DMS 273 (cell line): ENCODE data around the gene CEP19.
A peak's percentile ranks its signal among the peaks of the same experiment; 100 is the strongest.
"Not testable (repeated sequence)": the region's sequence is repeated elsewhere in the genome, so short reads cannot be mapped to it uniquely, and the experiment has no call there.

ENCODE experiments used
- DNase-seq: peaks from one replicate; lab custom pipeline; 2025; ENCODE audit not compliant: unreplicated experiment; lab: John Stamatoyannopoulos, UW

Gene CEP19, protein sequence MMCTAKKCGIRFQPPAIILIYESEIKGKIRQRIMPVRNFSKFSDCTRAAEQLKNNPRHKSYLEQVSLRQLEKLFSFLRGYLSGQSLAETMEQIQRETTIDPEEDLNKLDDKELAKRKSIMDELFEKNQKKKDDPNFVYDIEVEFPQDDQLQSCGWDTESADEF

DNA sequence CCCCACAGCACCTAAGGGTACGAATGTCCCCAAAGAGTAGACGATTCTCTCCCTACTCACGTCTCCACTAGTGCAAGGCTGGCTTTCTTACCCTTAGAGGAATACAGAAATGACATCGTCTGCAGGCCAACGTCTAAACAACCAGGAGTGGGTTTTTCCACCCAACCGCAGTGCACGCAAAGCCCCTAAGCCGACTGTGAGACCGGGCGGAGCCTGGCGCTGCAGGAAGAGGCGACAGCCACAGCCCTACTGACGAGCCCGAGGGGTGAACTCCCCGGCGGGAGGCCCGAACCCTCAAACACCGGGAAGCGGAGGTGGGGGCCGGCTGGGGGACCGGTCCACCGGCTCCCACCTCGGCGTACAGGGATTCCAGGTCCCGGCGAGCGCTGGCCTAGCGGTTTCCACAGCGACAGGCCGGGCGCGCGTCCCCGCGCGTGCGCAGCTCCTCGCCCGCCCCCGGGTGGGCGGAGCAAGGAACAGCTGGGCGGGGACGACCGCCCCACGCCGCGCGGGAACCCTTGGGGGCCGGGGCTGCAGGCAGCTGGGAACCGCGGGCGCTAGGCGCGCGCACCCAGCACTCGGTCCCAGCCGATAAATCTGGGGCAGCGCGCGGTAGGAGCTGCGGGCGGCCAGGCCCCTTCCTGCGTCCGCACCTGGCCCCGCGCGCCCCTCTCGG lies at the start of gene CEP19, which contains the start of gene PIGX:
Gene CEP19 (minus strand): TSS at position 413 of the 676 bp plus-strand sequence. CDS start 3,593 bp downstream, outside the sequence.
Gene PIGX (plus strand): TSS at position 540 of the 676 bp plus-strand sequence.
- DNase-seq: peak; percentile 97

DNA sequence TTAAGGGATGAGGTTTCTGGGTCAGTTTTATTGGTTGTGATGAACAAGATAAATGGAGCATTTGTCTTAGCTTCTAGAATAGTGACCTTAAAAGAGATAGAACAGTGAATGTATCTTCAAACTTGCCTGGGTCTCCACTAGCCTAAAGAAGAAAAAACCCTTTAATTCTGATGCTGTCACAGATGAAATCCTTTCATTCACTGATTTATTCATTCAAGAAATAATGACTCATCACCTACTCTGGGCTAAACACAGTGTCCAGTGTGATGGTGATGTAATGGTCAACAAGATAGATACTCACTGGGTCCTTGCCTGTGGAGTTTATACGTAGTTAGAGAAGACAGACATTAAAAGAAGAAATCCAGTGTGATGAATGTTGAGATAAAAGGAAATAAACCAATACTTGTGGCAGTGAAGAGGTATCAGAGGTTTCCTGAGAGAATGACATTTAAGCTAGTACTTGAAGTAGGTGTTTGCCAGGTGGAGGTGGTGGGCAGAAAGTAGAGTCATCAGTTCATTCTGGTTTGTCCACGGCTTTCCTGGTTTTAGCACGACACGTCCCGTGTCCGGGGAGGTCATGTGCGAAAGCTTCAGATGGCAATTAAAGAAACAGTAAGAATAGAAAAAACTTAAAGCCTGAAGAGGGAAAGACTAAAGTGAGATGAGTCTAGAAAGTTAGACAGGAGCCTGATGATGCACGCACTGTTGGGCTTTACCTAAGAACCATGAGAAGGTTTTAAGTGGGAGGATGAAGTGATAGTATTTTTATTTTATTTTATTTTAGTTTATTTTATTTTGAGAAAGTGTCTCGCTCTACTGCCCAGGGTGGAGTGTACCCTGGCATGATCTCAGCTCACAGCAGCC lies 46.1 kb upstream of the CEP19 start:
- DNase-seq: no peak

DNA sequence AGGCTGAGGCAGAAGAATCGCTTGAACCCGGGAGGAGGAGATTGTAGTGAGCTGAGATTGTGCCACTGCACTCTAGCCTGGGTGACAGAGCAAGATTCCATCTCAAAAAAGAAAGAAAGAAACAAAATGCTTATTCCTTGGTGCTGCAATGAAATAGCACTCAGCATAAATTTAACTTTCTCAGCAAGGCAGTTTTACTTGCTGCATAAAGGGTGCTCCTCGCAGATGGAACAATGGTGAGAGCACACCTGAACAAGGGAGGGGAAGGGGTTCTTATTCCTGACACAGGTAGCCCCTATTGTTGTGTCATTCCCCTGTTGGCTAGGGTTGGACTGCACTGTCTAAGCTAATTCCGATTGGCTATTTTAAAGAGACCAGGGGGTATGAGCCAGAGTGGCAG lies 44.7 kb upstream of the CEP19 start:
- DNase-seq: no peak

DNA sequence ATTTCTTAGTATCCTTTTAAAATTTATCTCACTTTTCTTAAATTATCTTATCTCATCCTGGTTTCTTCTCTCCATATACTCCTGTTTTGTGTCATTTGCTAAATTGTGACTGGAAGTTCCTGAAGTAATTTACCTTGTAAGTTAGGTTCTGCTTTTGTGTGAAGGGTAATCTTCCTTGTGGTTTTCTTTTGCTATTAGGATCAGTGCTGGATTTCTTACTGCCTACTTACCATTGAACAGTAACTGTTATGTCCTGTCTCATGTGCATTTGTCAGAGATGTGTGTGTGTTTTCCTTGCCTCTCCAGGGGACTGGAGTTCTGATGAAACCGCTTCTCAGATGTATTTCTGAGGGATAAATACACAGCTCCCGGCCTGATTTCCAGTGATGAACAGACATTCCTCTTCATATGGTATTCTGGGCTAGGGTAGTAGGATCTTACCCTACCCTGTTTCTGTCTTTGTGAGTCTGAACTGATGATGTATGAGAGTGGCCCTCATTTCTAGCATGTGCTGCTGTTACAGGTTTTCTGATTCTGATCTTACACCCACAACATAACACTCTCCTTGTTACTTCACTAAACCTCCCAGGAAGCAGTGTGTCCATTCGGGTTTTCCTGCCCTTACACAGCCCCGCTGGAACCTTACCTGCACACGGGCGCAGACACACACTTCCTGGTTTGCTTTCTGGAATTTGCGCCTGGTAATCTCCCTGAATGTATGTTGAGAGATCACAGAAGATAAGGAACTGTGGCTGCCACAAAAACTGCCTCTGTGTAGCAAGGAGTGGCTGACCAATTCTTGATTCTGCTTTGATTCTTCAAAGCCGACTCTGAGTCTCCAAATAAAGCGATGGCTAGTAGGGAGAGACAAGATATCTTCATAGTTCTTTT lies 42.3 kb upstream of the CEP19 start:
- DNase-seq: no peak

DNA sequence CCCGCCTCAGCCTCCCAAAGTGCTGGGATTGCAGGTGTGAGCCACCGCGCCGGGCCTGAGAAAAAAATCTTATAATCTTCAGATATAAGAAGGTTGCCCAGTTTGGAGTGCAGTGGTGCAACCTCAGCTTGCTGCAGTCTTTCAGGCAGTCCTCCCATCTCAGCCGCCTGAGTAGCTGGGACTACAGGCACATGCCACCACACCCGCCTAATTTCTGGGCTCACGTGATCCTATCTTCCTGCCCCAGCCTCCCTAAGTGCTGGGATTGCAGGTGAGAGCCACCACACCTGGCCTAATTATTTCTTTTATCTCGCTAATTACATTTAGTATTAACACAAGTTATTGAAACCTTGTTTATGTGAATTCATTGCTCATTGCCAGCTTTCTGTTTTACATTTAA lies 41.2 kb upstream of the CEP19 start:
- DNase-seq: no peak

DNA sequence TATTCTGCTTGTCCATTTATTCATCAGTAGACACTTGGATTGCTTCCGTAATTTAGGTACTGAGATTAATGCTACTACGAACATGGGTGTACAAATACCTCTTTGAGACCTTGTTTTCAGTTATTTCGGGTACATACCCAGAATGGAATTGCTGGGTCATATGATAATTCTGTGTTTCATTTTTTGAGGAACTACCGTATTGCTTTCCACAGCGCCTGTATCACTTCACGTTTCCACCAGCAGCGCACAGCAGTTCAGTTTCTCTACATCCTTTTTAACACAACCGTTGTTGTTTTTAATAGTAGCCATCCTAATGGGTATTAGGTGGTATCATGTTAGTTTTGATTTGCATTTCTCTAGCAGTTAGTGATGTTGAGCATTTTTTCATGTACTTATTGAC lies 37.1 kb upstream of the CEP19 start:
- no peak for DNase-seq

DNA sequence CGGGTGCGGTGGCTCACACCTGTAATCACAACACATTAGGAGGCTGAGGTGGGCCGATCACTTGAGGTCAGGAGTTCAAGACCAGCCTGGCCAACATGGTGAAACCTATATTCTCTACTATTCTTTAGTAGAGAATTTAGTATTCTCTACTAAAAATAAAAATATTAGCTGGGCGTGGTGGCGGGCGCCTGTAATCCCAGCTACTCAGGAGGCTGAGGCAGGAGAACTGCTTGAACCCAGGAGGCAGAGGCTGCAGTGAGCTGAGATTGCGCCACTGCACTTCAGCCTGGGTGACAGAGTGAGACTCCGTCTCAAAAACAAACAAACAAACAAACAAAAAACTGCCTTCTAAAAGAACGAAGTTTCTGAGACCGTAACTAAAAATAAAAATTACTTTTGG lies 31.5 kb upstream of the CEP19 start:
- not testable (repeated sequence) for DNase-seq

DNA sequence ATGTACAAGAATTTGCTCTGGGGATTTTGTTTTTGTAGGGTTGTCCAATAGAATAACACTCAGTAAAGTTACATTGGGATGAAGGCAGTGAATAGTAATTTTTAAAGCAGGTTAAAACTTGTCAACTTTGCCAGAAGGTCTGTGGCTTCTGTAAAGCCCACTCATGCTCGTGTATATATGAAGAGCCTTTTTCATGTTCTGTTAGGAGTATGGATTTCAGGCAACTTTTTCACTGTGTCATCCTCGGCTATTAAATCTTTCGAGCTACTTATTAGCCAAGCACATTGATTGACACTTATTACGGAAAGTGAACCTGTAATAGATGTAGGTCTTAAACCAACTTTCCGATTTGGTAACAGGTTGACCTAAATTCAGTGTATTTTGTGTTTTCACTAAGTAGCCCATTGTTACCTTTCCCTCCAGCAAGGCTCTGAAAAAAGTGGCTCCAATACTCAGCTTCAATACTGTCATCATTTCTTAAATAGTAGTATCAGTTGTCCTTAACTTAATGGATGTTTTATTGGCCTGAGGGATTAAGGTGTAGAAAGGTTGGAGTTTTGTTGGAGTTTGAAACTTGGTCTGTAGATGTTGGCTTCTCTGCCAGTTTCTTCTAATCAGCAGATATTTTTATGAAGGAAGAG lies 29.3 kb upstream of the CEP19 start:
- peak; percentile 43 for DNase-seq

DNA sequence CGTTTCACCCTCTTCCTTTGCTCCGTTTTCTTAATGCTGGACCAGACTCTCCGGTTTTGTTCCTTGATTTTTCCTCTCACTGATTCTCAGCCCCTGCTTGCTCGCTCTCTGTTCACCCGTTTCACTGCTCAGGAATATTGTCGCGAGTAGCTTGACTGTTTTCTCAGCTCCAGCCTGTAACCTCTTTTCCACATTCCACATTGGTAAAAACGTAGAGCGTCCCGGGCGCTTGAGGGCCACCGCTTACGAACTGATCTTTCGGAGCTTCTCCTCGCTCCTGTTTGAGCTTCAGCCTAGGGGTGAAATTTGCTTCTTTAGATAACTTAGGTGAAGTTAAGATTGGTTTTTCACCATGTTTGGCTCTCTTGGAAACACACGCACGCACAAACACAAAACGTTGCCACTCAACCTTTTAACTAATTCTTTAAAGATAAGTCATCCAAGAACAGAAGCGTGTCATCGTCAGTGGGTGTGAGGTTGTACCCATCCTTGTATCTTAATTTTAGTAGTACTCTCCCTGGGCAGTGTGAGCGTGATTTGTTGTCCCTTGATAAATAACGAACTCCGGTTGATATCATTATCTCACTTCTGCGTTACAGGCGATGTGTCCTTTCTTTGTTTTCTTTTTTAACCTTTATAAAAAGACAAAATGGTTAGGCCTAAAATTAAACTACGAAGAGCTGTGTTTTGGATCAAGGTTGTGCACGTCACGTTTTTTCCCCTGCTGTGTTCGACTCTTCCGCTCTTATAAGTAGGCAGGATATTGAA lies 28.6 kb upstream of the CEP19 start:
- DNase-seq: peak; percentile 86

DNA sequence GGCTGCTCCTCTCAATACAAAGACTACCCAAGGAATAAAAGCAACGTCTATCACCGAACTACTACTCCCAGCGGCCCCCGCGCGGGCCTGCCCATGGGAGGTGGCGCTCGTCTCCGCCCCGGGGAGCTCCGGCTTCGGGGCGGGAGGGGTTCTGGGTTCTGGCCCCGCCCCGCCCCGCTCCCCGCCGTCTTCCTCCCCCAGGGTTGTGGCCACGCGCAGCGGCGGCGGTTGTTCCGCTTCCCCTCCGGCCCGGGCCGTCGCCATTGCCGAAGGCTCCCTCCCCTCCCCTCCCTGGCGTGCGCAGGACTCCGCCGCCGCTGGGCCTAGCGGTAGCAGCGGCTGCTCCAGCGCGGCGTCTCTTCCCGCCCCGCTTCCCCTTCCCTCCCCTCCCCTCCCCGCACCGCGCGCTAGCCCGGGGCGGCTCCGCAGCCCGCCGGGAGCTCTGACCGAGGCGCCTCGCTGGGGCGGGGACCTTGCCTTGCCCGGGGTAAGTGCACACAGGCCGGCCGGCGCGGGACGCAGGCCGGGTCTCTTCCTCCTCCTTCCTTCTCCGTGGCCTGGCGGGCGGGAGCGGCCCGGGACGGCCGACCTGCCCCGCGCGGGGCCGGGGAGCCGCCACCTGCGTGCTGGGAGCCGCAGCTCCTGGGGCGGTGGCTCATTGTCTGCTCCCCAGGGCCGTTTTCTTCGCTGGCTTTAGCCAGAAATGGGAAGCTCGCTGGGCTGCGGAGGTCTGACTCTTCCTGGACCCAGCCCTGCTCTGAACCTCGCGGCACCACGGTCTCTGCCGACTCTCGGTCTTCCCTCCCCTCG lies 27.8 kb upstream of the CEP19 start, which contains the start of gene PAK2:
Gene PAK2 (plus strand): TSS at position 187 of the 810 bp plus-strand sequence. CDS start 42,790 bp downstream, outside the sequence.
- DNase-seq: peak; percentile 98

DNA sequence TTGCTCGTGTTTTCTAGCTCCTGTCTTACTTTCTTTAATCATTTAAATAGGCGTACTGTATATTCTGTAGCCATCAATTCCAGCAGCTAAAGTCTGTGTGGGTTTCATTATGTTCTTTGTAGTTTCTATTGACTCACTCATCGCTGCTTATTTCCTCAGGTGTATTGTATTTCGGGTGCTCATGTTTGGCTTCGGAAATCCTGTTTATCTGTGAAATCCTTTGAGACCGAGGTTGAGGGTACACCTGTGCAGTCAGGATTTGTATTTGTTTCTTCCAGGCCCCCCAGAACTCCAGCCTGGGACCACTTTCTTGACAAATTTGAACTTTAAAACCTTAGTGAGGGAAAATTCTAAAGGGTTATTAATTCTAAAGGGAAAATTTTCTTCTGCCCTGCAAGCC lies 25.6 kb upstream of the CEP19 start:
- no peak for DNase-seq

DNA sequence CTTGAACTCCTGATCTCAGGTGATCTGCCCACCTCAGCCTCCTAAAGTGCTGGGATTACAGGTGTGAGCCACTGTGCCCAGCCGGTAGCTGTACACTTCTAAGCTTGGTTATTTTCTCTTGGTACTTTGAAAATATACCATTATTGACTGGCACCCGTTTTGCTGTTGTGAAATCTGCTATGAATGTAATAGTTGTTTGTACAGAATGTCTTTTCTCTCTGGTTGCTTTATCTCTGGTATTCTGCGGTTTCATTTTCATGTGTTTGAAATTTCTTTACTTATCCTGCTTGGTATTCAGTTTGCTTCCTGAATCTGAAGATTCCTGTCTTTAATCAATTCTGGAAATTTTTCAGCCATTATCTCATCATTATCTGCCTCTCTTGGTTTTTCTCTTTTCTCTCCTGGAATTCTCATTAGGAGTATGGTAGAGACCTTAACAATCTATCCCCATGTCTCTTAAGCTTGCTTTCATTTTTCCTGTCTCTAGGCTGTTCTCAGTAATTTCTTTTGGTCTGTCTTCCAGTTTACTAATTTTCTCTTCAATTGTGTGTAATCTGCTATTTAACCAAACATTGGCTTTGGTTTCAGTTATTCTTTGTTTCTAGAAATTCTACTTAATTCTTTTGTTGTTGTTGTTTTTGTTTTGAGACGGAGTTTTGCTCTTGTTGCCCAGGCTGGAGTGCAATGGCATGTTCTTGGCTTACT lies 24.8 kb upstream of the CEP19 start:
- no peak for DNase-seq

DNA sequence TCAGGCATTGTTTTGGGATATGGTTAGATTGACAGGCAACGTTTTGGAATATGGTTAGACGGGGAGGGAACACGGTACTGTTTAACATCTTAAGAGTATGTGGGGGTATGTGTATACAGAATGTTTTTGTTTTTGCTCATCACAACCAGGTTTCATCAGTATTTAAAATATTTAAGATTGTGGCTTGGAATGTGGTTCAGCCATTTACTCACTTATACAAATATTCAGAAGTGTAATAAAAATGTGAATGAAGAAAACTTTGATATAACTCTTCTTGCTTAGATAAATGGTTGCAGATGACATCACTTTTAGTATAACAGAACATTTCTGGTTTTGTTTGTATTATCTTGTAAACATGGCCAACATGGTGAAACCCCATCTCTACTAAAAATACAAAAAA lies 23.7 kb upstream of the CEP19 start:
- no peak for DNase-seq

DNA sequence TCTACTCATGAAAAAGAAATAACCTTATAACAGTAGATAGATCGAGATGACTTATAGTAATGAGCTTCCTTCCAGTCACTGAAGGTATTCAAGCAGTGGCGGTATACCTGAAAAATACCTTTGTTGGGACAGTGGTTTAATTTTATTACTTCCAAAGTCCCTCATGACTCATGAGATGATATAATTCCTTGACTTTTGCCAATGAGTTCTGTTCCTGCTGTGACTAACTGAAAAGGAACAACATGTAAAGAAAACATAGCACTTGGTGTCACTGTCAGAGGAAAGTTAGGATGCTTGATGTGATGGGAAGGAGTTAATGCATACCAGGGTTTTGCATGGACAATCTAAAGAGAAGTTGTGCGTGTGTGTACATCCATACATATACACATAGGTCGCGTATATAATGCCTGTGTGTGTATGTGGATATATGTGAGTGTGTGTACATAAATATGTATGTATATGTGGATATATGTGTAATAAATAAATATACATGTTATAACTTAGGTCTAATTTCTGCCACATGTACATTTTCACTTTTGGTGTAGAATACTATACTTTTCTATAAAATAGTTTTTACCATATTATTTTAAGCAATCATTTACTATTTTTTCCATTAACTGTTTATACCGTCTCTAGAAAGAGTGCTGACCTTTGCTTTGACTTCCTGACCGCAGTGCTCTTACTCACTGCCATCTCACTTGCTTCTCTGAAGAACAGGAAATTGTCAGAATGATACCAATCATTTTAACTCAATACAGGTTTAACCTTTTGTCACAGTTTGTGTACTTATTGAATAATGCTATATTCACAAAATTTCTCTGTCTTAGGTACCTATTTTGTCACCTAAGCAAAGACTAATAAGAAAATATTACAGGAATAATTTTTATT lies 15.0 kb upstream of the CEP19 start:
- no peak for DNase-seq

DNA sequence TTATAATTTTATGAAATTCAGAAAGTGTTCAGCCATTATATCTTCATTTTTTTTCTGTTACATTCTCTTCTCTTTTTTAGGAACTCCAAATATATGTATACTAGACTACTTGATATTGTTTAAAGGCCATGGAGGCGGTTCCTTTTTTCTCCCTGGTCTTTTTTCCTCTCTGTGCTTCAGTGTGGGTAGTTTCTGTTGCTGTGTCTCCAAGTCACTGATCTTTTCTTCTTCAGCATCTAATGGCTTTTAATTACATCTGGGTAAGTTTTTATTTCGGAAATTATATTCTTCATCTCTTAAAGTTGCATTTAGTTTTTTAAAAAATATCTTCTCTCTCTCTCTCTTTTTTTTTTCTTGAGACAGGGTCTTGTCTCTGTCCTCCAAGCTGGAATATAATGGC lies 9.0 kb upstream of the CEP19 start:
- no peak for DNase-seq

DNA sequence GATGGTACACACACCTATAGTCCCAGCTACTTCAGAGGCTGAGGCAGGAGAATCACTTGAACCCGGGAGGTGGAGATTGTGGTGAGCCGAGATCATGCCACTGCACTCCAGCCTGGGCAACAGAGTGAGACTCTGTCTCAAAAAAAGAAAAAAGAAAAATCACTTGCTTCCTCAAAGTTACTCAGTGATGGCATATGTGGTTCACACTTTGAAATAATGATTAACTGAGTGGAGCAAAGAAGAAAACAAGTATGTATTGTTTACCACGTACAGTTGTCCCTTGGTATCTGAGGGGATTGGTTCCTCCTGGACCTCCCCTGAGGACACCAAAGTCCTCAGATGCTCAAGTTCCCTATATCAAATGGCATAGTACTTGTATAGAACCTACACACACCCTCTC lies 5.1 kb upstream of the CEP19 start:
- not testable (repeated sequence) for DNase-seq
